Measurements from ENCODE around the gene EHMT1. TPM values are rescaled to one million over a fixed set of nuclear protein-coding genes. Genes with fewer than 3 reads are reported as not detected.

Gene EHMT1
- total RNA-seq, 1 donor from 2014 or later, result 163 TPM

GRCh38 chr9:137787381-137787780, 168.6 kb downstream of the EHMT1 start:
- no peak for DNase-seq (ENCODE audit: low read depth, low spot score)
- Mint-ChIP-seq H3K27ac (ENCODE audit: unreplicated experiment) (no peak overlapping the region), H3K9me3 (no peaks in the 10 kb centered on the region), H3K27me3 (ENCODE audit: low read depth) (no peaks in the 10 kb centered on the region), H3K36me3 (ENCODE audit: low read depth) (peaks cover 29% of the 10 kb centered on the region), H3K4me3 (no peak overlapping the region), H3K4me1 (peaks cover 31% of the 10 kb centered on the region)
- TF ChIP-seq CTCF (conservative IDR thresholded peaks at IDR 0.05), result no peak

GRCh38 chr9:137787786-137788505, 169.1 kb downstream of the EHMT1 start:
- no peaks in the 10 kb centered on the region for H3K27me3 Mint-ChIP-seq (ENCODE audit: low read depth)
- no peak overlapping the region for H3K27ac Mint-ChIP-seq (ENCODE audit: unreplicated experiment)
- no peak for DNase-seq (ENCODE audit: low read depth, low spot score)
- peaks cover 31% of the 10 kb centered on the region for H3K4me1 Mint-ChIP-seq
- TF ChIP-seq CTCF (conservative IDR thresholded peaks at IDR 0.05), result no peak
- H3K36me3 Mint-ChIP-seq (ENCODE audit: low read depth), result peaks cover 28% of the 10 kb centered on the region
- no peaks in the 10 kb centered on the region for H3K9me3 Mint-ChIP-seq
- no peak overlapping the region for H3K4me3 Mint-ChIP-seq

GRCh38 chr9:137788561-137789294, 169.9 kb downstream of the EHMT1 start:
- Mint-ChIP-seq H3K4me3 (no peak overlapping the region), H3K4me1 (peaks cover 31% of the 10 kb centered on the region), H3K27ac (ENCODE audit: unreplicated experiment) (no peak overlapping the region), H3K36me3 (ENCODE audit: low read depth) (peaks cover 32% of the 10 kb centered on the region), H3K27me3 (ENCODE audit: low read depth) (no peaks in the 10 kb centered on the region), H3K9me3 (no peaks in the 10 kb centered on the region)
- no peak for TF ChIP-seq CTCF (conservative IDR thresholded peaks at IDR 0.05)
- DNase-seq (ENCODE audit: low read depth, low spot score), result no peak

- no peak for TF ChIP-seq CTCF (conservative IDR thresholded peaks at IDR 0.05)
- H3K36me3 Mint-ChIP-seq (ENCODE audit: low read depth), result peaks cover 32% of the 10 kb centered on the region
- H3K27ac Mint-ChIP-seq (ENCODE audit: unreplicated experiment), result no peak overlapping the region
- DNase-seq (ENCODE audit: low read depth, low spot score), result no peak
- no peaks in the 10 kb centered on the region for H3K27me3 Mint-ChIP-seq (ENCODE audit: low read depth)
- H3K9me3 Mint-ChIP-seq, result no peaks in the 10 kb centered on the region
- peaks cover 31% of the 10 kb centered on the region for H3K4me1 Mint-ChIP-seq
- H3K4me3 Mint-ChIP-seq, result peak overlapping the region; percentile 61
These were observed 170.6 kb downstream of the EHMT1 start for GRCh38 chr9:137789295-137789895.

- Mint-ChIP-seq H3K4me3 (no peak overlapping the region), H3K27ac (ENCODE audit: unreplicated experiment) (no peak overlapping the region), H3K9me3 (no peaks in the 10 kb centered on the region), H3K27me3 (ENCODE audit: low read depth) (no peaks in the 10 kb centered on the region), H3K4me1 (peaks cover 13% of the 10 kb centered on the region), H3K36me3 (ENCODE audit: low read depth) (peaks cover 35% of the 10 kb centered on the region)
- no peak for TF ChIP-seq CTCF (conservative IDR thresholded peaks at IDR 0.05)
- no peak for DNase-seq (ENCODE audit: low read depth, low spot score)
These were observed 173.1 kb downstream of the EHMT1 start for GRCh38 chr9:137791947-137792346.

Measured in neural crest cell (in vitro differentiated cells).